Astrocyte of the spinal cord (primary cell): ENCODE results near the gene MTHFD2.

Experiments
- DNase-seq: peaks from one replicate; pipeline ENCODE4 v3.0.0; 2011; ENCODE audit warnings: low read depth, low spot score
- H3K4me3 ChIP-seq: 2 replicates; pipeline ENCODE4 v1.5.1; 2011; ENCODE audit warnings: low read depth, mild to moderate bottlenecking, low read length, moderate library complexity
- CTCF ChIP-seq: IDR thresholded peaks from 2 replicates; pipeline ENCODE4 v1.5.1; 2012; ENCODE audit warnings: low read depth, mild to moderate bottlenecking, low read length, inconsistent platforms
- in situ Hi-C: cut with HindIII; loops from 2 replicates; pipeline ENCODE4 v1.10.0; 2017; ENCODE audit warnings: low sequenced_read_pairs

The MTHFD2 gene

GRCh38 chr2:74250189-74250631 lies 51.8 kb downstream of the MTHFD2 start:
- in situ Hi-C loops, result no loop called here
- no peak overlapping the region for H3K4me3 ChIP-seq
- TF ChIP-seq CTCF, result peak; percentile 84
- peak; percentile 33 for DNase-seq

GRCh38 chr2:74252036-74252435 lies 53.6 kb downstream of the MTHFD2 start:
- no peak overlapping the region for H3K4me3 ChIP-seq
- no peak for DNase-seq
- TF ChIP-seq CTCF, result no peak
- in situ Hi-C loops, result no loop called here

- DNase-seq, result no peak
- in situ Hi-C loops, result no loop called here
These were observed 54.4 kb downstream of the MTHFD2 start for GRCh38 chr2:74252862-74253261.

GRCh38 chr2:74253306-74253970 lies 55.0 kb downstream of the MTHFD2 start:
- DNase-seq, result no peak
- no peak for TF ChIP-seq CTCF
- H3K4me3 ChIP-seq, result no peak overlapping the region
- in situ Hi-C loops, result no loop called here

More at GRCh38 chr2:74252862-74253261, 54.4 kb downstream of the MTHFD2 start:
- no peak for TF ChIP-seq CTCF
- H3K4me3 ChIP-seq, result no peak overlapping the region

- no peak for TF ChIP-seq CTCF
- H3K4me3 ChIP-seq, result no peak overlapping the region
- in situ Hi-C loops, result no loop called here
- DNase-seq, result no peak
These were observed 55.5 kb downstream of the MTHFD2 start for GRCh38 chr2:74253971-74254310.

GRCh38 chr2:74255660-74256213 lies 57.3 kb downstream of the MTHFD2 start:
- in situ Hi-C loops, result no loop called here
- TF ChIP-seq CTCF, result no peak
- H3K4me3 ChIP-seq, result no peak overlapping the region
- no peak for DNase-seq
